Esophagus muscularis mucosa (tissue), 3 donors: ENCODE results near the gene DPEP1.

Experiments used
- POLR2A ChIP-seq: fragments of 450-650 bp; IDR thresholded peaks from one replicate; pipeline ENCODE4 v1.6.1; 2017; ENCODE audit warnings: antibody characterized with exemption, moderate library complexity, mild to moderate bottlenecking, low read depth
- TF ChIP-seq, protein P1 (sequence below), 3 experiments: fragments of 200-600 bp in 2 of 3; fragments of 450-650 bp in 1 of 3; sonication (generic) in 2 of 3; IDR thresholded peaks; one replicate each; pipeline ENCODE4 v1.5.1; 2017 to 2019; ENCODE audit warnings: antibody characterized with exemption in 3 of 3, mild to moderate bottlenecking in 2 of 3, moderate library complexity in 1 of 3

DNA sequence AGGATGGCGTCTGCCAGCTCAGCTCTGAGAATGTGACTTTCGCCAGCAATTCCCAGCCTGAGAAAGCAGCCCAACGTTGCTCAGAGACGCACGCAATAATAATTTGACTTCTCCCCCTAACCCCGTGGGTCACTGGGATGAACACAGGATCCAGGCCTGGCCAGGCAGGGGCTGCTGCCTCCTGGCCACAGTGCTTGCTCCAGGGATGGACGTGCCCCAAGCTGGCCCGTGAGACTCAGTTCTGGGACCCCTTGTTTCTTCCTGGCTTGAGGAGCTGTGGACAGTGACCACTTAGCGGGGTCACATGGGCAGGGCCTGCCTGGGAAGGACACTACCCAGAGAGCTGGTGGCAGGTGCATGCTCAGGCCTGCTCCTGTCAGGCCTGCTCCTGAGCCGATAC lies 13.5 kb upstream of the DPEP1 start:
- TF ChIP-seq, protein P1, sequence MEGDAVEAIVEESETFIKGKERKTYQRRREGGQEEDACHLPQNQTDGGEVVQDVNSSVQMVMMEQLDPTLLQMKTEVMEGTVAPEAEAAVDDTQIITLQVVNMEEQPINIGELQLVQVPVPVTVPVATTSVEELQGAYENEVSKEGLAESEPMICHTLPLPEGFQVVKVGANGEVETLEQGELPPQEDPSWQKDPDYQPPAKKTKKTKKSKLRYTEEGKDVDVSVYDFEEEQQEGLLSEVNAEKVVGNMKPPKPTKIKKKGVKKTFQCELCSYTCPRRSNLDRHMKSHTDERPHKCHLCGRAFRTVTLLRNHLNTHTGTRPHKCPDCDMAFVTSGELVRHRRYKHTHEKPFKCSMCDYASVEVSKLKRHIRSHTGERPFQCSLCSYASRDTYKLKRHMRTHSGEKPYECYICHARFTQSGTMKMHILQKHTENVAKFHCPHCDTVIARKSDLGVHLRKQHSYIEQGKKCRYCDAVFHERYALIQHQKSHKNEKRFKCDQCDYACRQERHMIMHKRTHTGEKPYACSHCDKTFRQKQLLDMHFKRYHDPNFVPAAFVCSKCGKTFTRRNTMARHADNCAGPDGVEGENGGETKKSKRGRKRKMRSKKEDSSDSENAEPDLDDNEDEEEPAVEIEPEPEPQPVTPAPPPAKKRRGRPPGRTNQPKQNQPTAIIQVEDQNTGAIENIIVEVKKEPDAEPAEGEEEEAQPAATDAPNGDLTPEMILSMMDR (IDR thresholded peaks at IDR 0.05), result no peak
- no peak for TF ChIP-seq POLR2A
